ENCODE data around the gene IFFO2. TPM values are rescaled to one million over a fixed set of nuclear protein-coding genes. Genes with fewer than 3 reads are reported as not detected.

IFFO2 gene
- total RNA-seq, 2 donors from 2014 or later, result 99.8 to 119 TPM

DNA sequence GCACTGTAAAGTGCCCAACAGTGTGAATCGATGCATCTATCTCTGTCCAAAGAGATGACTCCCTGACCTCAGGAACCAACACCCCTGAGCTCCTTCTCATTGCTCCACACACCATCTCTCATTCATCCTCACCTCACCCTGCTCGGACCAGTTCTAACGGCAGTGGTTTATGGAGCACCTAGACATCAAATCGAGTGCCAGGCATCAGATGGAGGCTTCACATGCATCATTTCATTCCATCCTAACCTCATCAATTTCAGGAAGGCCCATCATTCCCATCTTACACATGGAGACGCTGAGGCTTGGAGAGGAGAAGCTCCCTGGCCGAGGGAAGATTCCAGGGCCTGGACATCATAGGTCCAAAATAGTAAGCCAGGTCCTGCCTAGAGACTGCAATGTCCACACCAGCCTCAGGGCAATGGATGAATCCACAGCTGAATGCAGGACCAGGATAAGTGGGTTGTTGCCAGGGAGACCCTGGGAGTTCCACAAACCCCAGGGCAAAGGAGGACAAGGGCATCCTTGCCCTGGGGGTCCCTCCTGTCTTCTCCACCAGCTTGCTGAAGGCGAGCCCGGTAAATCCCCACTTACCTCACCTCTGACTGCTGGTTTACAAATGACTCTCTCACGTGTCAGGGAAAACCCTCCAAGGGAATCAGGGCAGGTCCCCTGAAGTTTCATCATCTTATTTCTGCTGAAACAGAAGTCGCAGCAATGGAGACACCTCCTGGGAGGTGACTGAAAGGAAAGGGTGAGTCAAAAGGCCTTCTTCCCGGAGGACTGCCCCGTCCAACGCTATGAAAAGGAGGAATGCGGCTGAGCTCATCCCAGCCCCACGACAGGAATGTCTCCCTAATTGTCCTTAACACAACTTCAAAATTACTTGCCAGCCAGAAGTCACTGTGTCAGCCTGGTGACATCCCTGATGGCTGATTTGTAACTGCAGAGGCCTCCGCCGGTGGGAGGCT, 9.0 kb upstream of the IFFO2 start:
- H3K4me3 Mint-ChIP-seq, result no peak overlapping the region
- DNase-seq, result no peak
- no peaks in the 10 kb centered on the region for H3K36me3 Mint-ChIP-seq (ENCODE audit: low read depth)
- H3K27ac Mint-ChIP-seq, result peak overlapping the region; percentile 4
- peaks cover 7% of the 10 kb centered on the region for H3K4me1 Mint-ChIP-seq
- no peaks in the 10 kb centered on the region for H3K9me3 ChIP-seq (ENCODE audit: control insufficient read depth, low read length, poor library complexity, severe bottlenecking)
- ATAC-seq, result no peak
- peaks cover 19% of the 10 kb centered on the region for H3K27me3 Mint-ChIP-seq

DNA sequence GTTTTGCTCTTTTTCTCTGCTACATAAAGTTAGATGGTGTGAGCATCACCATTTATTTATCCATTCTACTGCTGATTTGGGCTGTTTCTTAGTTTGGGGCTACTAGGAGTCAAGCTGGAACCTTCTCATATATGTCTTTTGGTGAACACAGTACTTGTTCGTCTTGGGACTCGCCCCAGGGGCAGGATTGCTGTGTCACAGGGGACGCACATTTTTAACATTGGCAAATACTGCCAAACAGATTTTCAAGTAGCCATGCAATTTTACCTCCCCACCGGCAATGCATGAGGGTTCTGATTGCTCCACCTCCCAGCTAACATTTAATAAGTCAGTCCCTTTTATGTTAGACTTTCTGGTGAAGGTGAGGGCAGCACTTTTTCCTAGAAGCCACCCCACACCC, 7.5 kb upstream of the IFFO2 start:
- no peak for DNase-seq
- Mint-ChIP-seq H3K36me3 (ENCODE audit: low read depth) (no peaks in the 10 kb centered on the region), H3K4me3 (peak overlapping the region; percentile 28), H3K4me1 (peaks cover 9% of the 10 kb centered on the region), H3K27ac (no peak overlapping the region), H3K27me3 (peaks cover 19% of the 10 kb centered on the region)
- no peaks in the 10 kb centered on the region for H3K9me3 ChIP-seq (ENCODE audit: control insufficient read depth, low read length, poor library complexity, severe bottlenecking)
- no peak for ATAC-seq

DNA sequence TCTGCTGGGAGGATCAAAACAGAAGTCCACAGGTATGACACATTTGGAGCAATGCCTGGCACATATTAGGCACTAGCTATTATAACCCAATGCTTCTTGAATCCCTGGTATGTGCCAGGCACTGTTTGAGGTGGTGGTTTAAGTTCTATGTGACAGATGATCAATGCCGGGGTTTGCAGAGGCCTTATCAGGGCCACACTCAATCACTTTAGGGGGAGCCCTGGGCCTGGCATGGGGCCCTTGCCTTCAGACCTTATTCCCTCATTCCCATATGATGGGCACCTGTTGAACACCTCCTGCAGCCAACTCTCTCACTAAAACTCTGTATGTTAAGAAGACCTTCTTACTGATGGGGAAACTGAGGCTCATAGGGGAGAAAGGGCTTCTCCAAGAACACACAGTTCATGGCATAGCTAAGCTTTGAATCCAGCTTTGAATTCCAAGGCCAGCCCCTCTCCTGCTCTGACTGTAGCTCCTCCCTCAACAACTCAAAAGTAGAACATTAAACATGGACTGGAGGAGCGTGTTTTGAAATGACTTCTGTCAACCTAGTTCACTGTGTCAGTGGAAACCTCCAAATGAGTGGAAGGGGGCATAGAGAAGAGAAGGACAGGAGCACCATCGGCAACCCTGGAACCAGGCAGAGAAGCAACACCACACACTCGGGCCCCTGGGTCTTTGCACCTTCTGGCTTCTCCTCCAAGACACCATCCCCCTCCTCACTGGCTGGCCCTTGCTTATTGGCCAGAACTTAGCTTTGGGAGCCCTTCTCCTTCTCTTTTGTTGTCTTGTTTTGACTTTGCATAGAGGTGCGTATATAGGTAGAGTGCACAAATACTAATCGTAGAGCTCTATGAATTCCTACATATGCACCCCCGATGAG, 6.6 kb upstream of the IFFO2 start:
- no peak overlapping the region for H3K27ac Mint-ChIP-seq
- DNase-seq (no peak), ATAC-seq (no peak)
- H3K4me3 Mint-ChIP-seq, result no peak overlapping the region
- peaks cover 13% of the 10 kb centered on the region for H3K27me3 Mint-ChIP-seq
- H3K36me3 Mint-ChIP-seq (ENCODE audit: low read depth), result no peaks in the 10 kb centered on the region
- no peaks in the 10 kb centered on the region for H3K9me3 ChIP-seq (ENCODE audit: control insufficient read depth, low read length, poor library complexity, severe bottlenecking)
- H3K4me1 Mint-ChIP-seq, result peaks cover 7% of the 10 kb centered on the region

DNA sequence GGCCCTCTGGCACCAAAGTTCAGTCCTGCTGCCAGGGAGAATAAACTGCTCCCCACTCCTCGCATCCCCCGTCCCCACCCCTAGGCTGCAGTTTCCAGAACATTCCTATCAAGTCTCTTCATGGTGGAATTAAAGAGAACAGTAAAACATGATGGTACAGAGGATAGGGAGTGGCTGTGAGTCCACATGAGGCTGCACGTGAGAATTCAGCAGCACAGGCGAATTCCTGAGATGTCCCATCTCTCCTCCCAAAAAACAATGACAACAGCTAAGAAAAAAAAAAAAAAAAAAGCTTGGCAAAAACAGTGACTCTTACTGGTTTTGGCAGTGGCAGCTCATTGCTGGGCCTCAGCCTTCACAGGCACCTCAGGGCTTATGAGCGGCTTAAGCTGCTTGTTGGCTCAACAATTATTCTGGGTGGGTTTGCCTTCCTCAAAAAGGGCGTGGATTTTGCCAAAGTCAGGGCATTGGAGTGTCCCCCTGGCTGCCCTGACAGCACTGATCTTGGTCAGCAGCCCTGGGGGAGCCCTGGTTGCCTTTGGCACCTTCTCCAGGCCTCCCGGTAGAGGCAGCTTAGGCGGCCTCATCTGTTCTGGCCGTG, 5.7 kb upstream of the IFFO2 start:
- H3K4me3 Mint-ChIP-seq, result no peak overlapping the region
- peaks cover 16% of the 10 kb centered on the region for H3K4me1 Mint-ChIP-seq
- H3K27ac Mint-ChIP-seq, result no peak overlapping the region
- peaks cover 13% of the 10 kb centered on the region for H3K27me3 Mint-ChIP-seq
- DNase-seq (no peak), ATAC-seq (no peak)
- H3K36me3 Mint-ChIP-seq (ENCODE audit: low read depth), result peaks cover 2% of the 10 kb centered on the region
- H3K9me3 ChIP-seq (ENCODE audit: control insufficient read depth, low read length, poor library complexity, severe bottlenecking), result no peaks in the 10 kb centered on the region

DNA sequence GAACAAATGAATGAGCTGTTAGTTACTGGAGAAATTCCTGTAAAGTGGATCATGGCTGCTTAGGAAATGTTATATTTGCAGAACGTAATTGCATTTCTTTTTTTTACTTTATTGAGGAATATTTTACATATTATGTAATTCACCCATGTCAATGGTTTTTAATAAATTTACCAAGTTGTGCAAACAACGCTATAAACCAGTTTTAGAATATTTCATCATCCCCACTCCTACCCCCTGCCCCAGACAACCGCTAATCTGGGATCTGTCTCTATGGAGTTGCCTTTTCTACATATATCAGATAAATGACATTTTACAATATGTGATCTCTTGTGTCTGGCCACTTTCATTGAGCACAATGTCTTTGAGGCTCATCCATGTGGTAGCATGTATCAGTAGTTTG, 4.3 kb upstream of the IFFO2 start:
- Mint-ChIP-seq H3K36me3 (ENCODE audit: low read depth) (peaks cover 2% of the 10 kb centered on the region), H3K4me3 (no peak overlapping the region)

DNA sequence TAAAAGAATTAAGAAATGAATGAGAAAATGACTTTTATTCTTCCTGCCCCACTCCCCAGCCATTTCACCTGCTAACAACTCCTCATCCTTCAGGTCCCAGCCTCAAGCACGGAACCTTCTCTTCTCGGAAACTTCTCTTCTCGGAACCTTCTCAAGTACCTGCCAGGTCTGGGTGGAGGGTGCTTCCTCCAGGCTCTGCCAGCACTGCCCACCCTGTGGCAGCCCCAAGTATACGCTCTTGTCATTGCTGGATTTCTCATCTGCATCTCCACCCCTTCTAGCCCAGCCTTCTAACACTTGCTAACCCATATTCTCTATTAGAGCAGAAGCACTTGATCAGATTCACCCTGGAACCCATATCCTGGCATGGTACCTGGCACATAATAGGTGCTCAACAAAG, 3.9 kb upstream of the IFFO2 start:
- Mint-ChIP-seq H3K27me3 (peaks cover 6% of the 10 kb centered on the region), H3K4me3 (no peak overlapping the region), H3K4me1 (peaks cover 17% of the 10 kb centered on the region), H3K36me3 (ENCODE audit: low read depth) (peaks cover 2% of the 10 kb centered on the region), H3K27ac (no peak overlapping the region)
- no peak for DNase-seq
- H3K9me3 ChIP-seq (ENCODE audit: control insufficient read depth, low read length, poor library complexity, severe bottlenecking), result no peaks in the 10 kb centered on the region
- ATAC-seq, result no peak

More for the DNA sequence above, 4.3 kb upstream of the IFFO2 start:
- Mint-ChIP-seq H3K27me3 (peaks cover 9% of the 10 kb centered on the region), H3K4me1 (peaks cover 17% of the 10 kb centered on the region), H3K27ac (no peak overlapping the region)
- no peaks in the 10 kb centered on the region for H3K9me3 ChIP-seq (ENCODE audit: control insufficient read depth, low read length, poor library complexity, severe bottlenecking)
- DNase-seq, result no peak
- no peak for ATAC-seq

DNA sequence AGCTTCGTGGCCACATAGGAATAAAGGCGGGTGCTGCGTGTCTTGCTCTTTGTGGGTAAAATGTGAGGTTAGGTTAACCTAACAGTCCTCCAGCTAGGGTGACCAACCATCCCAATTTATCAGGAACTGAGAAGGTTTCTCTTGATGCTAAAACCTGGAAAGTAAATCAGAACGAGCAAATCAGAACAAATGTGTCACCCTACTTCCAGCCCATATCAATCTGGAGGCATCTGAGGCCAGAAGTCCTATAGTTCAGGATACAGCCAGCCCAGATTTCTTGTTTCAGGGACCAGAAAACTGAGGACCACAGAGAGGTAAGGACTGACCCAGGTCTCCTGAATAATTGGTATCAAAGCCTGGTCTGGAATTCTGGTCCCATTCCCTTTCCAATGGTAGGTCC, 3.1 kb upstream of the IFFO2 start:
- H3K9me3 ChIP-seq (ENCODE audit: control insufficient read depth, low read length, poor library complexity, severe bottlenecking), result no peaks in the 10 kb centered on the region
- no peak for DNase-seq
- Mint-ChIP-seq H3K36me3 (ENCODE audit: low read depth) (peaks cover 2% of the 10 kb centered on the region), H3K4me1 (peaks cover 17% of the 10 kb centered on the region), H3K27me3 (no peaks in the 10 kb centered on the region), H3K27ac (peak overlapping the region; percentile 27), H3K4me3 (no peak overlapping the region)
- ATAC-seq, result no peak

DNA sequence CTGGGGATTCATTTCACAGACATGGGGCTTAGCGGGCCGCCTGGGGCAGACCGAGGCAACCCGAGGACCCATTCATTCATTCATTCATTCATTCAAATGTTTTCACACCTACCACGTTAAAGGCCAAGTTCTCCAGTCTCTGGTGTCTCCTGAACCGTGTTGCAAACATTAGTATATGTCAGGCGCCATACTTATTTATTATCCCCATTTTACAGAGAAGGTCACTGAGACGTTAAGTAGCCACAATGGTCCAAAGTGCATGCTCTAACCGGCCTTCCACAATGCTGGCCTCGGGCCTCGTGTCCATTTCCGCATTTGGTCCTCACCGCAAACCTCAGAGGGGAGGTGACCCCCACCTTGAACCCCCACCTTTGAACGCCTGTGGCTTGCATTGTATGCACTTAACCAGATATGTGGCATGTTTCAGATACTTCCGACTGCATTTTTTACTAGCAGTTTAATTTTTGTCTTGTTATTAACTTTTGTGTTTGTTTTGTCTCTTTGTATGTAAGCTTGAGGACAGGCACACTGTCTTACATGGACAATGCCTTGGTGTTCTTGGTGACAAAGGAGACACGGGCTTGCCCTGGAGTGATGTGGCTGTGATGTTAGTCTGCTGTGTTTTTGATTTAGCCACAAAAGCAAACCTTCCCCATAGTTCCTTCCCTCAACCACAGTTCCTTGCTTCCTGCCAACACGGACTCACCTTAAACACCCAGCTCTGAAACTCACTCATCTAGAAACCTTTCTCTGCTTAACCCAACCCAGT, 1.2 kb upstream of the IFFO2 start:
- Mint-ChIP-seq H3K4me1 (peaks cover 33% of the 10 kb centered on the region), H3K4me3 (peak overlapping the region; percentile 97), H3K36me3 (ENCODE audit: low read depth) (peaks cover 2% of the 10 kb centered on the region), H3K27ac (peak overlapping the region; percentile 96), H3K27me3 (no peaks in the 10 kb centered on the region)
- DNase-seq, result no peak
- no peaks in the 10 kb centered on the region for H3K9me3 ChIP-seq (ENCODE audit: control insufficient read depth, low read length, poor library complexity, severe bottlenecking)
- ATAC-seq, result no peak

DNA sequence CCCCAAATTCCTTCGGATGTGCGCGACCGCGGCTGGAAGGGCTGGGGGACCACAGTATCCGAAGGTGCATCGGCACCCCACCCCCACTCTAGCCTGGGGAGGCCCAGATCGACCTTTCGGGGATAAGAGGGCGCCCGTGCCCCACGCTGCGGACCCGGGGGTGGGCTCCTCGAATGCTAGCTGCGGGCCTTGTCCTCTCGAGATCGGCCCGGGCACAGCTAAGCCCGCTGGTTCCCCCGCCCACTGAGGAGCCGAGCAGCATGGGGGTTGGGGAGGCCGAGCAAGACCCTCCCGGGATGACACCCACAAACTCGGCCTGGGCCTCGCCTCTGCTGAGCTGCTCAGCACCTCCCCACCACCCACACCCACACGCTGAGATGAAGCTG, 653 bp upstream of the IFFO2 start:
- no peaks in the 10 kb centered on the region for H3K9me3 ChIP-seq (ENCODE audit: control insufficient read depth, low read length, poor library complexity, severe bottlenecking)
- ATAC-seq, result no peak
- peaks cover 2% of the 10 kb centered on the region for H3K36me3 Mint-ChIP-seq (ENCODE audit: low read depth)
- no peak for DNase-seq
- H3K27ac Mint-ChIP-seq, result peak overlapping the region; percentile 96
- peak overlapping the region; percentile 97 for H3K4me3 Mint-ChIP-seq
- no peaks in the 10 kb centered on the region for H3K27me3 Mint-ChIP-seq
- H3K4me1 Mint-ChIP-seq, result peaks cover 38% of the 10 kb centered on the region

DNA sequence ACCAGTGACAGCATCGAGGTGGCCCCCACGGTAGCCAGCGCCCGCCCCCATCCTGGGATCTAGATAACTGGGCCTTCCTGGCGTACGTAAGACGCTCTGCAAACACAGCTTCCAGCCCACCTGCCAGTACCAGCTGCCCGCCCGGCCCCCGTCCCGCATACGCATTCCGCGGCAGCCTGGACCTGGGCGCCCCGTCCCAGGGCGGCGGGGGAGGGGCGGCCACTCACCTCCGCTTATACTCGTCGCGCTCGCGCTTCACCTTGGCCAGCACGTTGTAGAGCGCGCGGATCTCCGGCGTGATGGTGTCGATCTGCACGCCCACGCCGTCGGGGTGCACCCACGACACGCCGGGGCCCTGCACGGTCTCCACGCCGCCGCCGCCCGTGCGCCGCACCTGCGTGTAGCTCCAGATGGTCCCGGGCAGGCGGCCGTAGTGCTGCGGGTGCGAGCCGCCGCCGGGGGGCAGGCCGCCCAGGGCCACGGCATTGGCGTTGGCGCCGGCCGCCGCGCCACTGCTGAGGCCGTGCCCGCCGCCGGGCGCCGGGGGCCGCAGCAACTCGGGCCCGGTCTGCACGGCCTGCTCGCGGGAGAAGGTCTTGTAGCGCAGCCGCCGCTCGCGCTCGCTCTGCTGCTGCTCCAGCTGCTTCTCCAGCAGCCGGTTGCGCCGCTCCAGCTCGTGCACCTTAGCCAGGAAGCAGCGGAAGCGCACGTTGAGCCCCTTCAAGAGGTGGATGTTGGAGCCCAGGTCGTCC, 859 bp downstream of the IFFO2 start:
- no peaks in the 10 kb centered on the region for H3K27me3 Mint-ChIP-seq
- H3K27ac Mint-ChIP-seq, result peak overlapping the region; percentile 100
- peak; percentile 1 for ATAC-seq

DNA sequence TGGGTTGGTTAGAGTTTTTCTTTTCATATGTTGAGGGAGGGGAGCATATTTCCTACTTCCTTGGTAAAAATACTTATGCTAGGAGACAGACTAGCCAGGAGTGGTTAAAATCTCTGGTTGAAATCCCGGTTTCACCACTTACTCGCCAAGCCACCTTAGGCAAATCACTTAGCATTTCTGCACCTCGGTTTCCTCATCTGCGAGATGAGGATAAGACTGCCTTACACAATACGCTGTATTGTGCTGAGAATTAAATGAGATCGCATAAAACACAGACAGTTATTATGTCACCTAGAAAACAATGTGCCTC, 1.4 kb downstream of the IFFO2 start:
- no peak for DNase-seq
- Mint-ChIP-seq H3K36me3 (ENCODE audit: low read depth) (peaks cover 2% of the 10 kb centered on the region), H3K4me1 (peaks cover 51% of the 10 kb centered on the region), H3K27me3 (no peaks in the 10 kb centered on the region), H3K4me3 (peak overlapping the region; percentile 94), H3K27ac (peak overlapping the region; percentile 100)
- H3K9me3 ChIP-seq (ENCODE audit: control insufficient read depth, low read length, poor library complexity, severe bottlenecking), result no peaks in the 10 kb centered on the region
- no peak for ATAC-seq

More for the DNA sequence above, 859 bp downstream of the IFFO2 start:
- peak; percentile 33 to 45 (median 41) for DNase-seq
- H3K36me3 Mint-ChIP-seq (ENCODE audit: low read depth), result peaks cover 2% of the 10 kb centered on the region
- peak overlapping the region; percentile 94 for H3K4me3 Mint-ChIP-seq
- no peaks in the 10 kb centered on the region for H3K9me3 ChIP-seq (ENCODE audit: control insufficient read depth, low read length, poor library complexity, severe bottlenecking)
- peaks cover 50% of the 10 kb centered on the region for H3K4me1 Mint-ChIP-seq

Measured in T-helper 17 cell (primary cell).